Measurements from ENCODE around the gene MATK. TPM values are rescaled to one million over a fixed set of nuclear protein-coding genes. Genes with fewer than 3 reads are reported as not detected.
"Not testable (repeated sequence)": the region's sequence is repeated elsewhere in the genome, so short reads cannot be mapped to it uniquely, and the experiment has no call there.

The MATK gene
- total RNA-seq, 1 donor from 2014 or later: 11.2 TPM

DNA sequence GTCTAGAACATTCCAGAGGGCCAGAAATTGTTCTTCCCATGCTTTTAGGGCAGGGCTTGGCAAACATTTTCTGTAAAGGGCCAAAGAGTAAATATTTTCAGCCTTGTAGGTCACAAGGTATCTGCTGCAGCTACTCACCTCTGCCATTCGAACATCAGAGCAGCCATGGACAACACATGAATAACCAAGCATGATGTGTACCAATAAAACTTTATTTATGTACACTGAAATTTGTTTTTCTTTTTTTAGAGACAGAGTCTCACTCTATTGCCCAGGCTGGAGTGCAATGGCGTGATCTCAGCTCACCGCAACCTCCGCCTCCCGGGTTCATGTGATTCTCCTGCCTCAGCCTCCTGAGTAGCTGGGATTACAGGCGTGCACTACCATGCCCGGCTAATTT is 28.5 kb downstream of the MATK start:
- intact Hi-C loops (cut with micrococcal nuclease): not testable (repeated sequence)

- intact Hi-C loops (cut with micrococcal nuclease): no loop called here
Measured at GRCh38 chr19:3753631-3754410, 32.4 kb downstream of the MATK start.

GRCh38 chr19:3752492-3752891 is 33.7 kb downstream of the MATK start:
- intact Hi-C loops (cut with micrococcal nuclease): no loop called here

GRCh38 chr19:3751236-3751635 is 34.9 kb downstream of the MATK start:
- intact Hi-C loops (cut with micrococcal nuclease): no loop called here

- intact Hi-C loops (cut with micrococcal nuclease): no loop called here
Measured at GRCh38 chr19:3750211-3750610, 36.0 kb downstream of the MATK start.

DNA sequence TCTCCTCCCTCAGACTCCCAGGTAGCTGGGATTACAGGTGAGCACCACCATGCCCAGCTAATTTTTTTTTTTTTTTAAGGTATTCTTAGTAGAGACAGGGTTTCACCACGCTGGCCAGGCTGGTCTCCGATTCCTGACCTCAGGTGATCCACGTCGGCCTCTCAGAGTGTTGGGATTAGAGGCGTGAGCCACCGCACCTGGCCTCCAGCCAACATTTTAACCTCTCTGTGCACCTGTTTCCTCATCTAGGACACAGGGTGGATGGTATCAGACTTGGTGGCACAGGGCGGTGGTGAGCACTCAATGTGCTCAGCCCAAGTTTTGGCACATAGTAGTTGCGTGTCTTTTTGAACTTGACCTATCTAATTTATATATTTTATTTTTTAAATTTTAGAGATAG is 37.2 kb downstream of the MATK start:
- intact Hi-C loops (cut with micrococcal nuclease): no loop called here

DNA sequence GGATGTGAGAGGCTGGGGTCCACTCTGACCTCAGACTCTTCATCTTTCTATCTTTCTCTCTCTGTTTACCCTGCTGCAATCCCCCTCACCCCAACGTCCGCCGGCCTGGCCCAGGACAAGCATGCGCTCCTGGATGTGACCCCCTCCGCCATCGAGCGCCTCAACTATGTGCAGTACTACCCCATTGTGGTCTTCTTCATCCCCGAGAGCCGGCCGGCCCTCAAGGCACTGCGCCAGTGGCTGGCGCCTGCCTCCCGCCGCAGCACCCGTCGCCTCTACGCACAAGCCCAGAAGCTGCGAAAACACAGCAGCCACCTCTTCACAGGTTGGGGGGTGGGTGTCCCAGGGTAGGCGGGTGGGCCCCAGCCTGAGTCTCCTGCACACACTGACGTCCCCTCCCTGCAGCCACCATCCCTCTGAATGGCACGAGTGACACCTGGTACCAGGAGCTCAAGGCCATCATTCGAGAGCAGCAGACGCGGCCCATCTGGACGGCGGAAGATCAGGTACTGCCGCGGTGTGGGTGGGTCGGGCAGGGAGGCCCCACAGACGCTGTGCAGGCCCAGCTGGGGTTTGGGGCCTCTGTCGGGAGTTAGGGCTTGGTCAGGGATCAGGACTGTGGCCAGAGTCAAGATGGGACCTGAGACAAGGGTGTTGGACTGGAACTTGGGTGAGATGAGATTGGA is 39.7 kb downstream of the MATK start:
- intact Hi-C loops (cut with micrococcal nuclease): no loop called here

- intact Hi-C loops (cut with micrococcal nuclease): no loop called here
Measured at GRCh38 chr19:3745363-3746045, 40.7 kb downstream of the MATK start.

DNA sequence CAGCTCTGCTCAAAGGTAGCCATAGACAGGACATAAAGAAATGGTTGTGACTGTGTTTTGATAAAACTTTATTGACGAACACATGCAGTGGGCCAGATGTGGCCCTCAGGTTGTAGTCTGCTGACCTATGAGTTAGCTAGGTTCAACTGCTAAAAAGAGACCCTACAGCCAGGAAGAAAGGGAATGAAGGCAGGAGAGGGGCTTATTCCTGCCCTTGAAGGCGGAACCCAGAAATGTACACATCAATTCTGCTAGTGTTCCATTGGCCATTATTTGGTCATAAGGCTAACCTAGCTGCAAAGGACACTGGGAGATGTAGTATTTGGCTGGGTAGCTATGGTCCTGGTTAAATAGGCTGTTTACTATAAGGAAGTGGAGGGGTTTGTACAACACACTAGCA is 42.7 kb downstream of the MATK start:
- intact Hi-C loops (cut with micrococcal nuclease): no loop called here

- intact Hi-C loops (cut with micrococcal nuclease): no loop called here
Measured at GRCh38 chr19:3740431-3740830, 45.8 kb downstream of the MATK start.

- intact Hi-C loops (cut with micrococcal nuclease): no loop called here
Measured at GRCh38 chr19:3738477-3739220, 47.5 kb downstream of the MATK start.

DNA sequence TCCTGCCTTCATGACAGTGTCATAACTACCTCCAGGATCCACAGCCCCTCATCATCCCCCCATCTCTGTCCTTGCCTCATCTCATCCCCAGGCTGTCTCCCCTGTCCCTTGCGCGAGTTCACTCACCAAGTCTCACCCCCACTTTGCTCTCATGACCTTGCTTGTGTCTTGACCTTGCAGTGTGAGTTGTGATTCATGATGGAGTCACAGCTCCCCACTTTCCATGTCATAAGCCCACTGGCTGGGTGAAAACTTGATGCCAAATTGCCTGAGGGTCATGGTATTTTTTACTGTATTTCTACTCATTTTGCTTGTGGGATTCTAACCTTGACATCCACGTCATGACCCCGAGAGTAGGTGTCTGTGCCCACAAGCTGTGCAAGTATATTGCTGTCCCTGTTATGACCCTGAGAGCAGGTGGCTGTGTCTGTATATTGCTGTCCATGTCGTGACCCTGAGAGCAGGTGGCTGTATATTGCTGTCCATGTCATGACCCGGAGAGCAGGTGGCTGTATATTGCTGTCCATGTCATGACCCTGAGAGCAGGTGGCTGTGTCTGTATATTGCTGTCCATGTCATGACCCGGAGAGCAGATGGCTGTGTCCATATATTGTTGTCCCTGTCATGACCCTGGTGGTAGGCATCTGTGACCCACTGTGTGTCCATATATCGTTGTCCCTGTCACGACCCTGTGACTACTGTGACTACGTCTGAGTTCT is 48.5 kb downstream of the MATK start:
- intact Hi-C loops (cut with micrococcal nuclease): no loop called here

DNA sequence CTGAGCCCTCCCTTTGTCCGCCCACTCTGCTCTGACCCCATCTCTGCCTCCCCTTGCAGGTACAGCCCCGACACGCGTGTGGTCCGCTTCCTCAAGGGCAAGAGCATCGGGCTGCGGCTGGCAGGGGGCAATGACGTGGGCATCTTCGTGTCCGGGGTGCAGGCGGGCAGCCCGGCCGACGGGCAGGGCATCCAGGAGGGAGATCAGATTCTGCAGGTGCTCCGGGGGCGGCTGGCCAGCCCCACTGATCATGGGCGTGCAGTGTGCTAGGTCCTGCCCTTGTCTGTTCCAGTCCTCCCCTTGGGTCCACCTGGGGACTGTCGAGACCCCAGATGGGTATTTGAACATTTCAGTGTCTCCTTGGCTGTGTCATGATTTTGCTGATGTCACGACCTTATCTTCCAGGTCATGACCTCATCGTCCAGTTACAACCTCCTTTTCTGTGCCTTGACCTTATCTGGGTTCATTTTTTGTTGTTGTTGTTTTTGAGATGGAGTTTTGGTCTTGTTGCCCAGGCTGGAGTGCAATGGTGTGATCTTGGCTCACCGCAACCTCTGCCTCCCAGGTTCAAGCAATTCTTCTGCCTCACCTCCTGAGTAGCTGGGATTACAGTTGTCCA is 50.0 kb downstream of the MATK start:
- intact Hi-C loops (cut with micrococcal nuclease): no loop called here

- intact Hi-C loops (cut with micrococcal nuclease): no loop called here
Measured at GRCh38 chr19:3734310-3734600, 51.9 kb downstream of the MATK start.

DNA sequence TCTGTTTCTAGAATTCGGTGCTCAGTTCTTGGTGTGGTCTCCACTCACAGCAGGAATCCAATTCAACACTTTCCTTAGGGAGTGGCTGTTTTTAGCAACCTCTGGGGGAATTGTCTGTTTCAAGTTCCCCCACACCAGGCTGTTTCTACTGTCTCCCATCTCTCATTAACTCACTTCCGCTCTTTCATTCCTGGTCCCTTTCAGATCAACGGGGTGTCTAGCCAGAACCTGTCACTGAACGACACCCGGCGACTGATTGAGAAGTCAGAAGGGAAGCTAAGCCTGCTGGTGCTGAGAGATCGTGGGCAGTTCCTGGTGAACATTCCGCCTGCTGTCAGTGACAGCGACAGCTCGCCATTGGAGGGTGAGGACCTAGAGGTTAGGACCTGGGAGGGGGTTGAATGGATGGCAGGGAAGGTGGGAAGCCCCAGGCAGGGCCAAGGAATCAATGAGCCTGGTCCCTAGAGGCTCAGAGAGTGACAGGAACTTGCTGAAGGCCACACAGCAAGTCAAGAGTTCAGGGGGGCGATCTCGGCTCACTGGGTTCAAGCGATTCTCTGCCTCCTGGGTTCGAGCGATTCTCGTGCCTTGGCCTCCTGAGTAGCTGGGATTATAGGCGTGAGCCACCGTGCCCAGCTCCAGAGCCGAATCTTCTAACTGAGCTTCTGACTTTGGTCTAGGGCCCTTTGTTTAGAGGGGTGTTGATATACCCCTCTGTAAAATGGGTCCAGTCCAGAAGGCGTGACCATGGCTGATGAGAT is 52.5 kb downstream of the MATK start:
- intact Hi-C loops (cut with micrococcal nuclease): no loop called here

DNA sequence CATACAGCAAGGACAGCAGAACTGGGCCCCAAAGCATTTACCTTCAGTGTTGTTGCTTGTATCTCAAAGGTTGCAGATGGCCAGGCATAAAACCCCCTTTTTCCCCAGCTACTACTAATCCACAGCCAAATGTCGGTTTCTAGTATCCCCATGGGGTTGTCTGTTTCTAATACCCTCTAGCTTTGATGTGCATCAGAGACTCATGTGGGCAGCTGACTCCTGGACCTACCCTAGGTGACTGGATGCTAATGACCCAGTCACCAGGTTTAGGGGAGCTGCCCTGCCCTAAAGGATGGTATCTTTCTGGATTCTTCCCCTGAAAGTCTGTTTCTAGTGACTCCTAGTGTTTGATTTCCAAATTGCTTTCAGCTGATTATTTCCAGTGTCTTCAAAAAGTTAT is 54.1 kb downstream of the MATK start:
- intact Hi-C loops (cut with micrococcal nuclease): no loop called here

DNA sequence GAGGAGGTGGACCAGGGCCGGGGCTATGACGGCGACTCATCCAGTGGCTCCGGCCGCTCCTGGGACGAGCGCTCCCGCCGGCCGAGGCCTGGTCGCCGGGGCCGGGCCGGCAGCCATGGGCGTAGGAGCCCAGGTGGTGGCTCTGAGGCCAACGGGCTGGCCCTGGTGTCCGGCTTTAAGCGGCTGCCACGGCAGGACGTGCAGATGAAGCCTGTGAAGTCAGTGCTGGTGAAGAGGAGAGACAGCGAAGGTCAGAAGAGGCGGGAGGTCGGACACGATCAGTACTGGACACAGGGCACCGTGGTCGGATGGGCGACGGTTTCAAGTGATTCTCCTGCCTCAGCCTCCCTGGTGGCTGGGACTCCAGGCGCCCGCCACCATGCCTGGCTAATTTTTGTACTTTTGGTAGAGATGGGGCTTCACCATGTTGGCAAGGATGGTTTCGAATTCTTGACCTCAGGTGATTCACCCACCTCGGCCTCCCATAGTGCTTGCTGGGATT is 55.7 kb downstream of the MATK start:
- intact Hi-C loops (cut with micrococcal nuclease): no loop called here

Data from T-helper 1 cell treated with Interleukin-12 subunit alpha and Interleukin-12 subunit beta and Interleukin-4 antibody, amounts not matched to agents 30 ng/mL and 1 ng/mL, for 36 hours (primary cell).